GM23338 (cell line): ENCODE data around the gene MAP4K5. TPM values are rescaled to one million over a fixed set of nuclear protein-coding genes. Genes with fewer than 3 reads are reported as not detected.

Source experiments
- ATAC-seq: fragments of 200-7000 bp; cut with Tn5 transposase; 3 replicates; pipeline ENCODE4 v1.9.1; 2020
- DNase-seq: peaks from one replicate; pipeline ENCODE4 v3.0.0-alpha.2; 2015; ENCODE audit warnings: low spot score
- H2AFZ ChIP-seq: fragments of 200-600 bp; sonication (generic); 2 replicates; pipeline ENCODE4 v1.8.0; 2016; ENCODE audit warnings: antibody characterized with exemption, mild to moderate bottlenecking, moderate library complexity
- H3F3A ChIP-seq: fragments of 200-600 bp; sonication (generic); replicated peaks from 2 replicates; pipeline ENCODE4 v1.8.0; 2017; ENCODE audit warnings: antibody characterized with exemption, mixed run types, low read depth
- H3K27ac ChIP-seq: fragments of 200-600 bp; sonication (generic); 2 replicates; pipeline ENCODE4 v1.6.1; 2016; ENCODE audit warnings: low read depth
- H3K27me3 ChIP-seq: fragments of 200-600 bp; sonication (generic); 2 replicates; pipeline ENCODE4 v1.8.0; 2016; ENCODE audit warnings: mild to moderate bottlenecking, mixed run types, moderate library complexity; ENCODE audit not compliant: insufficient read depth
- H3K36me3 ChIP-seq: fragments of 200-600 bp; sonication (generic); 2 replicates; pipeline ENCODE4 v1.8.0; 2016; ENCODE audit warnings: mild to moderate bottlenecking; ENCODE audit not compliant: insufficient read depth
- H3K4me1 ChIP-seq: fragments of 200-600 bp; sonication (generic); 2 replicates; pipeline ENCODE4 v1.8.0; 2016; ENCODE audit warnings: mild to moderate bottlenecking, moderate library complexity; ENCODE audit not compliant: insufficient read depth
- H3K4me2 ChIP-seq: fragments of 200-600 bp; sonication (generic); 2 replicates; pipeline ENCODE4 v1.7.1; 2017; ENCODE audit warnings: mixed run types
- H3K4me3 ChIP-seq: fragments of 200-600 bp; sonication (generic); 2 replicates; pipeline ENCODE4 v1.6.1; 2016; ENCODE audit warnings: mixed run types
- H3K79me2 ChIP-seq: fragments of 200-600 bp; sonication (generic); replicated peaks from 2 replicates; pipeline ENCODE4 v1.8.0; 2017; ENCODE audit warnings: mild to moderate bottlenecking; ENCODE audit not compliant: insufficient read depth
- H3K9me2 ChIP-seq: fragments of 200-600 bp; sonication (generic); 2 replicates; pipeline ENCODE4 v1.8.0; 2017; ENCODE audit not compliant: insufficient read depth
- H4K20me1 ChIP-seq: fragments of 200-600 bp; sonication (generic); replicated peaks from 2 replicates; pipeline ENCODE4 v1.8.0; 2017; ENCODE audit warnings: mild to moderate bottlenecking; ENCODE audit not compliant: insufficient read depth
- H3K27ac Mint-ChIP-seq: 2 replicates; pipeline ENCODE4 v1.8.0; 2020; ENCODE audit warnings: inconsistent platforms, mild to moderate bottlenecking, moderate library complexity, mixed read lengths
- H3K27me3 Mint-ChIP-seq: 3 replicates; pipeline ENCODE4 v1.8.0; 2022; ENCODE audit warnings: low read depth, mild to moderate bottlenecking, moderate library complexity, mixed read lengths, inconsistent platforms; ENCODE audit not compliant: insufficient read depth, poor library complexity
- H3K36me3 Mint-ChIP-seq: 3 replicates; pipeline ENCODE4 v1.8.0; 2021; ENCODE audit warnings: low read depth, mild to moderate bottlenecking, inconsistent platforms, moderate library complexity, mixed read lengths
- H3K4me1 Mint-ChIP-seq: 3 replicates; pipeline ENCODE4 v1.8.0; 2020; ENCODE audit warnings: mild to moderate bottlenecking, inconsistent platforms, mixed read lengths
- H3K4me3 Mint-ChIP-seq: 3 replicates; pipeline ENCODE4 v1.8.0; 2021; ENCODE audit warnings: moderate library complexity, mild to moderate bottlenecking, inconsistent platforms, mixed read lengths
- H3K9me3 Mint-ChIP-seq: 3 replicates; pipeline ENCODE4 v1.8.0; 2020; ENCODE audit warnings: moderate library complexity, mild to moderate bottlenecking, inconsistent platforms, mixed read lengths
- CREB1 ChIP-seq: fragments of 250-450 bp; sonication (Bioruptor Pico); IDR thresholded peaks from 2 replicates; pipeline ENCODE4 v1.5.0; 2020; ENCODE audit warnings: low read depth, mild to moderate bottlenecking, moderate library complexity
- EZH2 ChIP-seq: fragments of 200-600 bp; sonication (generic); IDR thresholded peaks from one replicate; pipeline ENCODE4 v1.8.0; 2017; ENCODE audit warnings: antibody characterized with exemption, mild to moderate bottlenecking, low read depth; ENCODE audit not compliant: unreplicated experiment
- EZH2phosphoT487 ChIP-seq: fragments of 200-600 bp; sonication (generic); IDR thresholded peaks from one replicate; pipeline ENCODE4 v1.8.1; 2018; ENCODE audit warnings: antibody characterized with exemption; ENCODE audit not compliant: unreplicated experiment
- JUNB ChIP-seq: IDR thresholded peaks from one replicate; pipeline ENCODE4 v1.6.1; 2016; ENCODE audit warnings: antibody characterized with exemption; ENCODE audit not compliant: unreplicated experiment
- NANOG ChIP-seq: IDR thresholded peaks from 2 replicates; pipeline ENCODE4 v1.6.1; 2016; ENCODE audit warnings: antibody characterized with exemption, borderline replicate concordance
- POLR2AphosphoS5 ChIP-seq: IDR thresholded peaks from 2 replicates; pipeline ENCODE4 v1.6.1; 2016; ENCODE audit warnings: antibody characterized with exemption, low read depth
- STAT1 ChIP-seq: IDR thresholded peaks from one replicate; pipeline ENCODE4 v1.6.1; 2016; ENCODE audit warnings: antibody characterized with exemption; ENCODE audit not compliant: unreplicated experiment
- ZNF331 ChIP-seq: fragments of 250-450 bp; sonication (Bioruptor Pico); IDR thresholded peaks from 2 replicates; pipeline ENCODE4 v1.5.0; 2020; ENCODE audit warnings: low read depth, mild to moderate bottlenecking, moderate library complexity
- ZNF462 ChIP-seq: fragments of 250-450 bp; sonication (Bioruptor Pico); IDR thresholded peaks from 2 replicates; pipeline ENCODE4 v1.5.0; 2020; ENCODE audit warnings: mild to moderate bottlenecking, moderate library complexity
- polyA plus RNA-seq: library from polyadenylated mRNA; unstranded; fragments of >200 nt; fragmentation: Nextera tagmentation; extraction: Ambion mirVana; gene quantifications from 2 replicates; pipeline ENCODE4 v1.2.1, GENCODE V29; 2016
- total RNA-seq: library from RNA; depleted of rRNA; stranded (reverse); fragments of >200 nt; shearing (Covaris generic); gene quantifications from 2 replicates; pipeline ENCODE4 v1.2.3, GENCODE V29; 2014
- TF ChIP-seq, protein P1 (sequence below): IDR thresholded peaks from one replicate; pipeline ENCODE4 v1.6.1; 2018; ENCODE audit warnings: antibody characterized with exemption; ENCODE audit not compliant: unreplicated experiment
- TF ChIP-seq, protein P2 (sequence below), 2 experiments: fragments of 200-600 bp in 1 of 2; sonication (generic) in 1 of 2; conservative IDR thresholded peaks; 2 replicates each; pipeline versions ENCODE4 v1.5.1 to v1.6.1; 2016 to 2017; ENCODE audit warnings: antibody characterized with exemption in 2 of 2, low read depth in 2 of 2, mild to moderate bottlenecking in 2 of 2, moderate library complexity in 1 of 2
- TF ChIP-seq, protein P3 (sequence below): IDR thresholded peaks from 2 replicates; pipeline ENCODE4 v1.6.1; 2016; ENCODE audit warnings: antibody characterized with exemption

The MAP4K5 gene
- total and polyA plus RNA-seq, 2 experiments from 2014 or later, result 71.4 to 74.6 TPM

GRCh38 chr14:50398189-50398580 is 134.2 kb downstream of the MAP4K5 start:
- Mint-ChIP-seq H3K36me3 (peaks cover 2% of the 10 kb centered on the region; the same call in 1 of the 3 replicates), H3K27me3 (peaks cover 25% of the 10 kb centered on the region), H3K9me3 (no peaks in the 10 kb centered on the region), H3K4me1 (peaks cover 19% of the 10 kb centered on the region), H3K27ac (no peak overlapping the region), H3K4me3 (no peak overlapping the region; the same call in 2 of the 3 replicates)
- TF ChIP-seq, protein P1, sequence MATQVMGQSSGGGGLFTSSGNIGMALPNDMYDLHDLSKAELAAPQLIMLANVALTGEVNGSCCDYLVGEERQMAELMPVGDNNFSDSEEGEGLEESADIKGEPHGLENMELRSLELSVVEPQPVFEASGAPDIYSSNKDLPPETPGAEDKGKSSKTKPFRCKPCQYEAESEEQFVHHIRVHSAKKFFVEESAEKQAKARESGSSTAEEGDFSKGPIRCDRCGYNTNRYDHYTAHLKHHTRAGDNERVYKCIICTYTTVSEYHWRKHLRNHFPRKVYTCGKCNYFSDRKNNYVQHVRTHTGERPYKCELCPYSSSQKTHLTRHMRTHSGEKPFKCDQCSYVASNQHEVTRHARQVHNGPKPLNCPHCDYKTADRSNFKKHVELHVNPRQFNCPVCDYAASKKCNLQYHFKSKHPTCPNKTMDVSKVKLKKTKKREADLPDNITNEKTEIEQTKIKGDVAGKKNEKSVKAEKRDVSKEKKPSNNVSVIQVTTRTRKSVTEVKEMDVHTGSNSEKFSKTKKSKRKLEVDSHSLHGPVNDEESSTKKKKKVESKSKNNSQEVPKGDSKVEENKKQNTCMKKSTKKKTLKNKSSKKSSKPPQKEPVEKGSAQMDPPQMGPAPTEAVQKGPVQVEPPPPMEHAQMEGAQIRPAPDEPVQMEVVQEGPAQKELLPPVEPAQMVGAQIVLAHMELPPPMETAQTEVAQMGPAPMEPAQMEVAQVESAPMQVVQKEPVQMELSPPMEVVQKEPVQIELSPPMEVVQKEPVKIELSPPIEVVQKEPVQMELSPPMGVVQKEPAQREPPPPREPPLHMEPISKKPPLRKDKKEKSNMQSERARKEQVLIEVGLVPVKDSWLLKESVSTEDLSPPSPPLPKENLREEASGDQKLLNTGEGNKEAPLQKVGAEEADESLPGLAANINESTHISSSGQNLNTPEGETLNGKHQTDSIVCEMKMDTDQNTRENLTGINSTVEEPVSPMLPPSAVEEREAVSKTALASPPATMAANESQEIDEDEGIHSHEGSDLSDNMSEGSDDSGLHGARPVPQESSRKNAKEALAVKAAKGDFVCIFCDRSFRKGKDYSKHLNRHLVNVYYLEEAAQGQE, result no peak
- TF ChIP-seq, protein P2, sequence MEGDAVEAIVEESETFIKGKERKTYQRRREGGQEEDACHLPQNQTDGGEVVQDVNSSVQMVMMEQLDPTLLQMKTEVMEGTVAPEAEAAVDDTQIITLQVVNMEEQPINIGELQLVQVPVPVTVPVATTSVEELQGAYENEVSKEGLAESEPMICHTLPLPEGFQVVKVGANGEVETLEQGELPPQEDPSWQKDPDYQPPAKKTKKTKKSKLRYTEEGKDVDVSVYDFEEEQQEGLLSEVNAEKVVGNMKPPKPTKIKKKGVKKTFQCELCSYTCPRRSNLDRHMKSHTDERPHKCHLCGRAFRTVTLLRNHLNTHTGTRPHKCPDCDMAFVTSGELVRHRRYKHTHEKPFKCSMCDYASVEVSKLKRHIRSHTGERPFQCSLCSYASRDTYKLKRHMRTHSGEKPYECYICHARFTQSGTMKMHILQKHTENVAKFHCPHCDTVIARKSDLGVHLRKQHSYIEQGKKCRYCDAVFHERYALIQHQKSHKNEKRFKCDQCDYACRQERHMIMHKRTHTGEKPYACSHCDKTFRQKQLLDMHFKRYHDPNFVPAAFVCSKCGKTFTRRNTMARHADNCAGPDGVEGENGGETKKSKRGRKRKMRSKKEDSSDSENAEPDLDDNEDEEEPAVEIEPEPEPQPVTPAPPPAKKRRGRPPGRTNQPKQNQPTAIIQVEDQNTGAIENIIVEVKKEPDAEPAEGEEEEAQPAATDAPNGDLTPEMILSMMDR (conservative IDR thresholded peaks at IDR 0.05; ENCODE audit: low read depth in 2 of 2), result no peak
- TF ChIP-seq ZNF462 (CRISPR knock-in tag) (no peak), POLR2AphosphoS5 (no peak), CREB1 (CRISPR knock-in tag) (no peak), STAT1 (no peak), JUNB (no peak), EZH2phosphoT487 (no peak), EZH2 (no peak), ZNF331 (CRISPR knock-in tag) (no peak), NANOG (no peak)
- TF ChIP-seq, protein P3, sequence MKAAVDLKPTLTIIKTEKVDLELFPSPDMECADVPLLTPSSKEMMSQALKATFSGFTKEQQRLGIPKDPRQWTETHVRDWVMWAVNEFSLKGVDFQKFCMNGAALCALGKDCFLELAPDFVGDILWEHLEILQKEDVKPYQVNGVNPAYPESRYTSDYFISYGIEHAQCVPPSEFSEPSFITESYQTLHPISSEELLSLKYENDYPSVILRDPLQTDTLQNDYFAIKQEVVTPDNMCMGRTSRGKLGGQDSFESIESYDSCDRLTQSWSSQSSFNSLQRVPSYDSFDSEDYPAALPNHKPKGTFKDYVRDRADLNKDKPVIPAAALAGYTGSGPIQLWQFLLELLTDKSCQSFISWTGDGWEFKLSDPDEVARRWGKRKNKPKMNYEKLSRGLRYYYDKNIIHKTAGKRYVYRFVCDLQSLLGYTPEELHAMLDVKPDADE, result no peak
- Histone ChIP-seq H3K4me1 (peaks cover 18% of the 10 kb centered on the region), H3F3A (peaks cover 13% of the 10 kb centered on the region; the same call in 1 of the 2 replicates), H3K4me2 (no peak overlapping the region; the same call in 1 of the 2 replicates), H4K20me1 (no peaks in the 10 kb centered on the region), H3K9me2 (no peaks in the 10 kb centered on the region), H3K27ac (no peak overlapping the region), H3K4me3 (no peak overlapping the region), H3K36me3 (no peaks in the 10 kb centered on the region), H2AFZ (no peak overlapping the region), H3K79me2 (no peaks in the 10 kb centered on the region), H3K27me3 (peaks cover 36% of the 10 kb centered on the region)
- ATAC-seq, result no peak
- DNase-seq, result no peak
